Rectal smooth muscle tissue (tissue), 1 donor: Measurements from ENCODE around the gene COL6A2.

ENCODE experiments used
- H3K27ac ChIP-seq: one replicate; pipeline ENCODE4 v1.7.0; 2013; ENCODE audit warnings: low read depth, low read length, inconsistent platforms
- H3K27me3 ChIP-seq: one replicate; pipeline ENCODE4 v1.7.0; 2013; ENCODE audit warnings: low read length; ENCODE audit not compliant: control insufficient read depth, insufficient read depth
- H3K36me3 ChIP-seq: one replicate; pipeline ENCODE4 v1.7.0; 2013; ENCODE audit warnings: low read length; ENCODE audit not compliant: control insufficient read depth, insufficient read depth
- H3K4me1 ChIP-seq: one replicate; pipeline ENCODE4 v1.7.0; 2013; ENCODE audit warnings: low read length; ENCODE audit not compliant: control insufficient read depth, insufficient read depth
- H3K4me3 ChIP-seq: one replicate; pipeline ENCODE4 v1.7.0; 2013; ENCODE audit warnings: low read length
- H3K9ac ChIP-seq: one replicate; pipeline ENCODE4 v1.7.0; 2013; ENCODE audit warnings: low read length

The COL6A2 gene

GRCh38 chr21:46117586-46118315 is 19.8 kb downstream of the COL6A2 start:
- Histone ChIP-seq H3K27me3 (no peaks in the 10 kb centered on the region), H3K4me3 (no peak overlapping the region), H3K4me1 (no peaks in the 10 kb centered on the region), H3K27ac (no peak overlapping the region), H3K9ac (no peak overlapping the region), H3K36me3 (peaks cover 56% of the 10 kb centered on the region)

- no peak overlapping the region for H3K9ac ChIP-seq
- H3K4me1 ChIP-seq: no peaks in the 10 kb centered on the region
- H3K27me3 ChIP-seq: no peaks in the 10 kb centered on the region
- no peak overlapping the region for H3K4me3 ChIP-seq
- H3K36me3 ChIP-seq: peaks cover 54% of the 10 kb centered on the region
- peak overlapping the region; percentile 51 for H3K27ac ChIP-seq
Observed at GRCh38 chr21:46118316-46119143, 20.6 kb downstream of the COL6A2 start.

DNA sequence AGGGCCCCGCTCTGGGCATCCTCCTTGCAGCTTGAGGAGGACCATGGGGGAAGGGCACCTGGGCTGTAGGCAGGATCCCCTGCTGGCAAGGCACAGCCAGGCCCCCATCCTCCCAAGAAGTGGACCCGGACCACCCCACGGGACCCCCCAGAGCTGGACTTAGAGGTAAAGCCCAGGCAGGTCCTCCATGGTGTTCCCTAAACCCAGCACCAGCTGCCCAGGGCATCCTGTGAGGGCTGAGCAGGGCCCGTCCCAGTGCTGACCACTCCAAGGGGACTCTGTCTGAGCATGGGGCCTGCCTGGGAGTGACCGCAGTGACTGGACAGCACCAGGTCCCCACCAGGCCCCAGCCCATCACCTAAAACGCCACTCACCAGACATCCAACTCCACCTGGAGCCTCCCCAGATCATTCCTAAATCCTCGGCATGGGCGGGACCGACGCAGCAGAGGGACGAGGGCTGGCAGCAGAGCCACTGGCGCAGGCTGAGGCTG is 21.3 kb downstream of the COL6A2 start:
- Histone ChIP-seq H3K27me3 (no peaks in the 10 kb centered on the region), H3K27ac (peak overlapping the region; percentile 51), H3K4me1 (no peaks in the 10 kb centered on the region), H3K36me3 (peaks cover 55% of the 10 kb centered on the region), H3K4me3 (no peak overlapping the region), H3K9ac (no peak overlapping the region)

DNA sequence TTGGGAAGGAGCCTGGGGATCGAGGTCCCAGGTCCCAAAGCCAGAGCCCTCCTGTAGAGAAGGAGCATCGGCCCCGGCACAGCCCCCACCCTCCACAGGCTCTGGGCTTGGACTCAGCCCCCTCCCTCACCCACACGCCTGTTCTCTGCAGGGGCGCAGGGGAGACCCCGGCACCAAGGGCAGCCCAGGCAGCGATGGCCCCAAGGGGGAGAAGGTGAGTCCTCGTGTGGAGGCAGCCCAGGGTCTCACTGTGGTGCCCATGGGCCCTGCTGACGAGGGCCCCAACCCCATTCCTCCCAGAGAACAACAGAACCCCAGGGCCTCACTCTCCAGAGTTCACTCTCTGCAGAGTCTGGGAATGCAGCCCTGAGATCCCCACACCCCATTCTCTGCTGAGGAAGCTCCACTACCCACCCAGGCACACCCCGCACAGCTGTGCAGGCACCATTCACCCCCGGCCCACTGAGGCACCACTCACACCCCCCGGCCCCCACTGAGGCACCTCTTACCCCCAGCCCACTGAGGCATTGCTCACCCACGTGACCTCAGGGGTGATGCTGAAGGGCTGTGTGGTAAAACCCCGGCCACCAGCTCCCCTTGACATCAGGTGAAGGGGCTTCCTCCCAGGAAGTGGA is 21.8 kb downstream of the COL6A2 start:
- H3K27me3 ChIP-seq: no peaks in the 10 kb centered on the region
- H3K27ac ChIP-seq: peak overlapping the region; percentile 51
- H3K4me1 ChIP-seq: no peaks in the 10 kb centered on the region
- peaks cover 54% of the 10 kb centered on the region for H3K36me3 ChIP-seq
- H3K4me3 ChIP-seq: no peak overlapping the region
- H3K9ac ChIP-seq: no peak overlapping the region

- no peaks in the 10 kb centered on the region for H3K27me3 ChIP-seq
- H3K27ac ChIP-seq: peak overlapping the region; percentile 50
- no peak overlapping the region for H3K9ac ChIP-seq
- H3K4me3 ChIP-seq: no peak overlapping the region
- no peaks in the 10 kb centered on the region for H3K4me1 ChIP-seq
- peaks cover 52% of the 10 kb centered on the region for H3K36me3 ChIP-seq
Observed at GRCh38 chr21:46120301-46121285, 22.7 kb downstream of the COL6A2 start.

- no peak overlapping the region for H3K4me3 ChIP-seq
- H3K27me3 ChIP-seq: no peaks in the 10 kb centered on the region
- no peak overlapping the region for H3K9ac ChIP-seq
- H3K36me3 ChIP-seq: peaks cover 52% of the 10 kb centered on the region
- H3K4me1 ChIP-seq: no peaks in the 10 kb centered on the region
- peak overlapping the region; percentile 50 for H3K27ac ChIP-seq
Observed at GRCh38 chr21:46121286-46122221, 23.6 kb downstream of the COL6A2 start.

DNA sequence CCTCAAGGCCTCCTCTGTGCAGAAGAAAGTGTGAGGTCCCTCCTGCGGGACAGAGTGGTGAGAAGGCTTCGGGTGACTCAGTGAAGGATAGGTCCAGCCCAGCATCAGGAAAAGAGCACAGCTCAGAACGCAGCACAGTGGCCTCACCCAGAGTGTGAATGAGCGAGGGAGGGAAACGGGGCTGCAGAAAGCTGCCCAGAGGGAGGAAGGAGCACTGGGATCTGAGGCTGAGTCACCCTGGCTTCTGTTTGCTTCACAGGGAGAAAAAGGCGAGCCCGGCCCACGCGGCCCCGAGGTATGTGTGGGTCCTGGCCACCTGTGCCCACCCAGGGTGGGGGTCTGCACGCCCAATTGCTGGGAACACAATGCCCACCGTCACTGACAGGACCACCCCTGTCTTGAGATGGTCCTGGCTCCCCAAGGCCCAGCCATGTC is 24.3 kb downstream of the COL6A2 start:
- Histone ChIP-seq H3K36me3 (peaks cover 49% of the 10 kb centered on the region), H3K27me3 (no peaks in the 10 kb centered on the region), H3K4me1 (no peaks in the 10 kb centered on the region), H3K27ac (no peak overlapping the region), H3K4me3 (no peak overlapping the region), H3K9ac (no peak overlapping the region)

DNA sequence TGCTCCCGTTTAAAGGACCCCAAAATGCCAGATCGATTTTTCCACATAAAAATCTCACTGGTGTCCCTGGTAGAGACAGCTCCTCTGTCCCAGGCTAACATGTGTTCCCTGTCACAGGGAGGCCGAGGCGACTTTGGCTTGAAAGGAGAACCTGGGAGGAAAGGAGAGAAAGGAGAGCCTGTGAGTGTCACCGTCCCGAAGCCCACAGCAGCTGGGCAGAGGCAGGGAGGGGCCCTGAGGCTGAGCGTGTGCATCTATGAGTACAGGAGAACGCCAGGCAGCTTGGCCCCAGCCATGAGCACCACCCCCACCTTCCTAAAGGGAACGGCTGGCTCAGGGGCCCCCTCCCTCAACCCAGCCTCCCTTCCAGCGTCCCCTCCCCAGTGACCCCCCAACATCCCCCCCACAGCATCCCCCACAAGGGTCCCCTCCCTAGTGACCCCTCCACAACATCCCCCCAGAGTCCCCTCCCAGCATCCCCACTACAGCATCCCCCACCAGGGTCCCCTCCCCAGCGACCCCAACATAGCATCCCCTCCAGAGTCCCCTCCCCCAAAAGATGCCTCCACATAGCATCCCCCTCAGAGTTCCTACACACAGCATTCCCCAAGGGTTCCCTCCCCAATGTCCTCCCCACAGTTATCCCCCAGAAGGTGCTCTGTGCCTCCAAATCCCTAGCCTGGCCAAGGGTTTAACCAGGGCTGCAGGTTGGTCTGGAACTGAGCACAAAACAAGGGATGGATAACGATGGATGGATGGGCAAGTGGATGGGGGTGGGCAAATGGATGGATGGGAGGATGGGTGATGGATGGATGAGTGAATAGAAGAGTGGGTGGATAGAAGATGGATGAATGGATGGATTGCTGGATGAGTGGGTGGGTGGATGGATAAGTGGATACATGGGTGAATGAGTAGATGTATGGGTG is 25.1 kb downstream of the COL6A2 start:
- Histone ChIP-seq H3K4me1 (no peaks in the 10 kb centered on the region), H3K36me3 (peaks cover 43% of the 10 kb centered on the region), H3K9ac (no peak overlapping the region), H3K27me3 (no peaks in the 10 kb centered on the region), H3K4me3 (no peak overlapping the region), H3K27ac (no peak overlapping the region)

GRCh38 chr21:46124083-46124925 is 26.4 kb downstream of the COL6A2 start:
- Histone ChIP-seq H3K9ac (no peak overlapping the region), H3K27me3 (no peaks in the 10 kb centered on the region), H3K36me3 (peaks cover 42% of the 10 kb centered on the region), H3K4me3 (no peak overlapping the region), H3K4me1 (no peaks in the 10 kb centered on the region), H3K27ac (no peak overlapping the region)
